ENCODE results near the gene ATE1. TPM values are rescaled to one million over a fixed set of nuclear protein-coding genes. Genes with fewer than 3 reads are reported as not detected.

The ATE1 gene
- total RNA-seq, 4 donors from 2014 or later = 26.4 to 42.6 (median 30.1) TPM

- TF ChIP-seq, protein P1, sequence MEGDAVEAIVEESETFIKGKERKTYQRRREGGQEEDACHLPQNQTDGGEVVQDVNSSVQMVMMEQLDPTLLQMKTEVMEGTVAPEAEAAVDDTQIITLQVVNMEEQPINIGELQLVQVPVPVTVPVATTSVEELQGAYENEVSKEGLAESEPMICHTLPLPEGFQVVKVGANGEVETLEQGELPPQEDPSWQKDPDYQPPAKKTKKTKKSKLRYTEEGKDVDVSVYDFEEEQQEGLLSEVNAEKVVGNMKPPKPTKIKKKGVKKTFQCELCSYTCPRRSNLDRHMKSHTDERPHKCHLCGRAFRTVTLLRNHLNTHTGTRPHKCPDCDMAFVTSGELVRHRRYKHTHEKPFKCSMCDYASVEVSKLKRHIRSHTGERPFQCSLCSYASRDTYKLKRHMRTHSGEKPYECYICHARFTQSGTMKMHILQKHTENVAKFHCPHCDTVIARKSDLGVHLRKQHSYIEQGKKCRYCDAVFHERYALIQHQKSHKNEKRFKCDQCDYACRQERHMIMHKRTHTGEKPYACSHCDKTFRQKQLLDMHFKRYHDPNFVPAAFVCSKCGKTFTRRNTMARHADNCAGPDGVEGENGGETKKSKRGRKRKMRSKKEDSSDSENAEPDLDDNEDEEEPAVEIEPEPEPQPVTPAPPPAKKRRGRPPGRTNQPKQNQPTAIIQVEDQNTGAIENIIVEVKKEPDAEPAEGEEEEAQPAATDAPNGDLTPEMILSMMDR (IDR thresholded peaks at IDR 0.05; ENCODE audit: low read depth) = no peak
These were observed 111.6 kb downstream of the ATE1 start for GRCh38 chr10:121816197-121816596.

DNA sequence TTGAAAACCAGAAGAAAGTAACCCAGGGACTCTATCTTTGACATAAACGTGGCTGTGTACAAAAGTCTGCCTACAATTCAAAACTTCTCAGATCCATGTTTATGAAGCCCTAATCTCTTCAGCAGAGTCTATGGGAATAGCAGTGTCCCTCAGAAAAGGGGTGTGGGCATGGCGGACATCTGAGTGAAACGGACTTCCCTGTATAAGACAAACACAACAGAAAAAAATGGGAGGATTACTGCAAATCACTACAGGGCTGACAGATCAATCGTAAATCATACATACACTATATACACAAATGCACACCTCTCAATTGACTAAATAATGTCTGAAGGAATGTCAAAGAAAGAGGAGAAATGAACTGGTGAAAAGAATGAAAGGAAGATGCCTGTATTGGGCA, 114.0 kb downstream of the ATE1 start:
- TF ChIP-seq, protein P1 (IDR thresholded peaks at IDR 0.05; ENCODE audit: low read depth) = no peak

GRCh38 chr10:121813211-121813815, 114.5 kb downstream of the ATE1 start:
- TF ChIP-seq, protein P1 (IDR thresholded peaks at IDR 0.05; ENCODE audit: low read depth) = no peak

DNA sequence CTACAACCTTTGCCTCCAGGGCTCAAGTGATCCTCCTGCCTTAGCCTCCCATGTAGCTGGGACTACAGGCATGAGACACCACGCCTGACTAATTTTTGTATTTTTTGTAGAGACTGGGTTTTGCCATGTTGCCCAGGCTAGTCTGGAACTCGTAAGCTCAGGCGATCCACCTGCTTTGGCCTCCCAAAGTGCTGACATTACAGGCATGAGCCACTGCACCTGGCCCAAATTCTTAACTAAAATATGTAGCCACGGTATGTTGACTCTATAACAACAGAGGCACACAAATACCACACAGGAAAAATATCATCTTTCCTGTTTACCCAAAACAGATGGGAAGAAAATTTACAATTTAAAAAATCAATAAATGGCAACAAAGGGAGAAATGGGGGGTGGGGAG, 115.8 kb downstream of the ATE1 start:
- TF ChIP-seq, protein P1 (IDR thresholded peaks at IDR 0.05; ENCODE audit: low read depth) = no peak

GRCh38 chr10:121811386-121811785, 116.4 kb downstream of the ATE1 start:
- TF ChIP-seq, protein P1 (IDR thresholded peaks at IDR 0.05; ENCODE audit: low read depth) = no peak

GRCh38 chr10:121808835-121809234, 119.0 kb downstream of the ATE1 start:
- TF ChIP-seq, protein P1 (IDR thresholded peaks at IDR 0.05; ENCODE audit: low read depth) = no peak

GRCh38 chr10:121804460-121804859, 123.4 kb downstream of the ATE1 start:
- TF ChIP-seq, protein P1 (IDR thresholded peaks at IDR 0.05; ENCODE audit: low read depth) = no peak

Data from subcutaneous adipose tissue (tissue), 4 donors.